Coronary artery (tissue), 2 donors: ENCODE results near the gene MEPCE.

Experiments used
- DNase-seq: peaks from one replicate; pipeline ENCODE4 v3.0.0-alpha.2; 2017; ENCODE audit warnings: low spot score
- H3K27ac ChIP-seq, 2 donors: fragments of 200-600 bp; sonication (generic); one replicate each; pipeline ENCODE4 v1.5.1; 2016 to 2019
- H3K4me3 ChIP-seq: fragments of 200-600 bp; sonication (generic); 2 replicates; pipeline ENCODE4 v1.5.1; 2016; ENCODE audit warnings: mild to moderate bottlenecking, moderate library complexity
- CTCF ChIP-seq: fragments of 200-600 bp; sonication (generic); IDR thresholded peaks from one replicate; pipeline ENCODE4 v1.5.1; 2019; ENCODE audit warnings: antibody characterized with exemption

The MEPCE gene

GRCh38 chr7:100431286-100431735 is 1.7 kb downstream of the MEPCE start:
- peak overlapping the region in 1 of 2 donors; percentile 100 for H3K27ac ChIP-seq
- DNase-seq, result no peak
- no peak for TF ChIP-seq CTCF
- peak overlapping the region; percentile 80 for H3K4me3 ChIP-seq

GRCh38 chr7:100432053-100432452 is 2.4 kb downstream of the MEPCE start:
- TF ChIP-seq CTCF, result no peak
- no peak overlapping the region for H3K27ac ChIP-seq
- DNase-seq, result no peak
- no peak overlapping the region for H3K4me3 ChIP-seq

- H3K4me3 ChIP-seq, result no peak overlapping the region
- no peak overlapping the region for H3K27ac ChIP-seq
- no peak for TF ChIP-seq CTCF
- DNase-seq, result no peak
Observed at GRCh38 chr7:100432621-100433275, 3.1 kb downstream of the MEPCE start.

DNA sequence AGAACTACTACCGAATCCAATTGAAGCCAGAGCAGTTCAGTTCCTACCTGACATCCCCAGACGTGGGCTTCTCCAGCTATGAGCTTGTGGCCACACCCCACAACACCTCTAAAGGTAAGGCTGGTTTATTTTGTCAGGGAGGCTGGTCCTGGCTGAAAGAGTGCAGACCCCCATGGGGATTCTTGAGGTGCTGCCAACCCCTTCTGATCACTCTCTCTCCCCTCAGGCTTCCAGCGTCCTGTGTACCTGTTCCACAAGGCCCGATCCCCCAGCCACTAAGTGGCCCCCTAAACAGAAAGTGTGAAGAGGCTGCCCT is 3.6 kb downstream of the MEPCE start:
- Histone ChIP-seq H3K27ac (no peak overlapping the region), H3K4me3 (no peak overlapping the region)
- TF ChIP-seq CTCF, result no peak
- no peak for DNase-seq

GRCh38 chr7:100433592-100434296 is 4.1 kb downstream of the MEPCE start:
- no peak overlapping the region for H3K27ac ChIP-seq
- no peak overlapping the region for H3K4me3 ChIP-seq
- DNase-seq, result no peak
- TF ChIP-seq CTCF, result no peak

DNA sequence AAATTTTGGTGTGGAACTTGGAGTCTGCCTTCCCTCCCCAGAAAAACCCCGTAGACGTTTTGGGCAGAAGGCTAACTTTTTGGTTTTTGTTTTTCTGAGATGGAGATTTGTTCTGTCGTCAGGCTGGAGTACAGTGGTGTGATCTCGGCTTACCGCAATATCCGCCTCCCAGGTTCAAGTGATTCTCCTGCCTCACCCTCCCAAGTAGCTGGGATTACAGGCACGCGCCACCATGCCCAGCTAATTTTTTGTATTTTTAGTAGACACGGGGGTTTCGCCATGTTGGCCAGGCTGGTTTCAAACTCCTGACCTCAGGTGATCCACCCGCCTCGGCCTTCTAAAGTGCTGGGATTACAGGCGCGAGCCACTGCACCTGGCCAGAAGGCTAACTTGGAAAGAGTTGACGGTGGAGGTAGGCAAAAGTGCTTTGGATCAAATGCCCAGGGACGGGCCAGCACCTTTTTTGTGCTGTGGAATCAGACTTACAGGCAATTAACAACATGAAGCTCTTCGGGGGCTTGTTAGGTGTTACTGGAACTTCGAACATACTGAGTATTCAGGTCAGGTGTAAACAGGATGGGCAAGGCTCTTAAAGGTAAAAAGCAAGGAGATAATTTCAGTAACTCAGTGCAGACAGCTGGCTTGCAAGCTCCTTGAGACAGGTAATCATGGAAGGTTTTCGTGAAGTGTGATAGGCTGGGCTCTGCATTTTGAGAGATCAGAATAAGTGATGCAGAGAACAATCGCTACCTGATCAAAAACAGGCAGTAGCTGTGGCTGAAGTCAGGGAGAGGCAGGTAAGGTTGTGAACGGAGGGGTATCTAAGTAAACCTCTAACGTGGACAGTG is 4.9 kb downstream of the MEPCE start:
- no peak for DNase-seq
- Histone ChIP-seq H3K27ac (no peak overlapping the region), H3K4me3 (peak overlapping the region; percentile 96)
- TF ChIP-seq CTCF, result no peak
